GM18861 (cell line): ENCODE results near the gene WDR27.
A peak's percentile ranks its signal among the peaks of the same experiment; 100 is the strongest.

Experiments
- ATAC-seq: cut with Tn5 transposase; IDR thresholded peaks from one replicate; pipeline ENCODE4 v1.9.1; 2021; ENCODE audit not compliant: unreplicated experiment

The WDR27 gene

DNA sequence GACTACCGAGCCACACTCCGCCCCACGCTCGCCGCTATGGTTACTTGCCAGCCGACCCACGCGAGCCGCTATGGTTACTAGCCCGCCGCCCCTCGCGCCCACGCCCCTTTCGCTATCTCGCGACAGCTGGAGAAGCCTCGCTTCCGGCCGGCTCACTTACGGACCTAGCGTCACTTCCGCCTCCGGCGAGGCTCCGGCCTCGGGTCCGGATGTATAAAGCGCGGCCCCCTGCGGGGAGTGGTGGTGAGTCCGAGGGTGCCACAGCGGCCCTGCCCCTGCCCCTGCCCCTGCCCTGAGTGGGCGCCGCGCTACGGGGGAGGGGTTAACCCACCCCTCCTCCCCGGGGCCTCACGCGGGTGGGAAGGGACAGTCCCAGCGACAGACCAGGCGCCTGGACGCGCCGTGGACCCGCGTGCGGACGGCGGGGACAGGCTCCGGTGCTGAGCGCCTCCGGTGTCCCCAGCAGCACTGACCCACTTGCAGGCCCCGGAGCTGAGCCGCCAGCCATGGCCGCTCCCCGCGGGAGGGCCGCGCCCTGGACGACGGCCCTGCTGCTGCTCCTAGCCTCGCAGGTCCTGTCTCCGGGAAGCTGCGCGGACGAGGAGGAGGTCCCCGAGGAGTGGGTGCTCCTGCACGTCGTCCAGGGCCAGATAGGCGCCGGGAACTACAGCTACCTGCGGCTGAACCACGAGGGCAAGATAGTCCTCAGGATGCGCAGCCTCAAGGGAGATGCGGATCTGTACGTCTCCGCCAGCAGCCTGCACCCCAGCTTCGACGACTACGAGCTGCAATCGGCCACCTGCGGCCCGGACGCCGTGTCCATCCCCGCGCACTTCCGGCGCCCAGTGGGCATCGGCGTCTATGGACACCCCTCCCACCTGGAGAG, at the start of gene WDR27, which contains the start of gene C6orf120:
TSS of gene WDR27 (minus strand) at position 76 of the 886 bp plus-strand sequence. CDS start 13,024 bp downstream, outside the sequence.
TSS of gene C6orf120 (plus strand) at position 173 of the 886 bp plus-strand sequence. CDS start at position 507, 334 bp downstream.
- peak; percentile 92 for ATAC-seq

DNA sequence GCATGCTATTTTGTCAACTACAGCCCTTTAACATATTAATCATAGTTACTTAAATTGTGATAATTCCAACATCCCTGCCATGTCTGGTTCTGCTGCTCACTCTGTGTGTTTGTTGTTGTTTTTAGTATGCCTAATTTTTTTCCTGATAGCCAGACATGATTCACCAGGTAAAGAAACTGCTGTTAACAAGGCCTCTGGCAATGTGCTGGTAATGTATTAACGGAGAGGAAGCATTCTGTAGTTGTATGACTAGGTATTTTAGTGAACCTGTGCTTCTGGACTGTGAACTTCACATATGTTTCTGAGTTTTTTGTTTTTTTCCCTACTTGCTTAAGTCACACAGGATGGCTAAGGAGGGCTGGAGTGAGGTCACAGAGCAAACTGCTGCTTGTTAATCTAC, 44.7 kb upstream of the WDR27 start:
- ATAC-seq, result no peak

DNA sequence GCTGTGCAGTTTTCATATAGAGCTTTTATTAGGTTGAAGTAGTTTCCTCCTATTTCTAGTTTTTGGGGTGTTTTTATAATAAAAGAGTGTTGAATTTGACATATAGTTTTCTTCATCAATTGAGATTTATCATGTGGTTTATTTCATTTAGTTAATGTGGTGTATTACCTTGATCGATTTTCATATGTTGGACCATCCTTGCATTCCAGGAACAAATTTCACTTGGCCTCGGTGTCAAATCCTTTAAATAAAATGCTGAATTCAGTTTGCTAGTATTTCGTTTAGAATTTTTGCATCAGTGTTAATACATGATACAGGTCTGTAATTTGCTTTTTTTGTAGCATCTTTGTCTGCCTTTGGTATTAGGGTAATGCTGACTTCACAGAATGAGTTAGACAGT, 43.6 kb upstream of the WDR27 start:
- ATAC-seq, result no peak

GRCh38 chr6:169741344-169741743, 39.5 kb upstream of the WDR27 start:
- ATAC-seq, result no peak

GRCh38 chr6:169738976-169739529, 37.2 kb upstream of the WDR27 start:
- ATAC-seq, result no peak

DNA sequence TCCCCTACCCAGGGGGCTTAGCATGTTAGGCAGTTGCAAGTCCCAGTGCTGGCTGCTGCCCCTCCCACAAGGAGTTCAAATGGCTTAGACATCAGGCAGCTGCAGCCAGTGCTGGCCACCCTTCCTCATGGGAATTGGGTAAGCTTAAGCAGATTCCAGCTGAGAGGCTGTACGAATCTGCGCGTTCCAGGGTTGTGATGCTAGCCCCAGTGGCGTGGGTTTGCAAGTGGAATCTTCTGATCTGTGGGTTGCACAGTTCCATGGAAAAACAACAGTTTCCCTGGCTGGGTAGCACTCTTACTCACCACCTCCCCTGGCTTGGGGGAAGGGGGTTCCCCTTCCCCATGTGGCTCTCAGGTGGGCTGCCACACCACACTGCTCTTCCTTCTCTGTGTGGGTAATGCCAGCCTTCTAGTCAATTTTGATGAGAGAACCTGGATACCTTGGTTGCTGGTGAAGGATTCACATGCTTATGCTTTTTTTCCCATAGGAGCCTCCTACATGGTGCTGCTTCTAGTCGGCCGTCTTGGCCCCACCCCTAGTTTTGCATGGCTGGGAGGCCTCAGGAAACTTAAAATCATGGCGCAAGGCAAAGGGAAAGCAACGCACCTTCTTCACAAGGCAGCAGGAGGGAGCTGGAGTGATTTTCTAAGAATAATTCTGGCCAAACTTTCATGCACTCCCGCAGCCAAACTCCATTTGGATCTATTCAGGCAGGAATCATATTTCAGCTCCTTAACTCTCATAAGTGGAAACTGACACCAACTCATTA, 36.6 kb upstream of the WDR27 start:
- no peak for ATAC-seq

DNA sequence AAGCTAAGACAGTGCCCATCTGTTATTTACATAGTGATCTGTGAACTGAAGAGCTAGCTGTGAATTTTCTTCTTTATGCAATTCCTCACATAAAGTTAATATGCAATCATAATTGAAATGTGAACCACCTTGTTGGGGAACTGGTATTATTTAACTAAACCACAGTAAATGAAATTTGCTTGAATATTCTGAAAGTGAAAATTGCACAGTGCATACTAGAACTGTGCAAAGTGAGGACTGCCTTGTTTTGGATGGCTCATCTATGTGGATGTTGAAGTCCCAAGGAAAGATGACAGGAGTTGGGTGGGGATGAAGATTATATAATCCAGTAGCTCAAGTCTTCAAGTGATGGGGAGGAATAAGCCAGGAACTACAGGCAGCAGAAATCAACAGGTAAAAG, 28.1 kb upstream of the WDR27 start:
- ATAC-seq, result no peak

- ATAC-seq, result no peak
These were observed 25.1 kb upstream of the WDR27 start for GRCh38 chr6:169726963-169727362.

DNA sequence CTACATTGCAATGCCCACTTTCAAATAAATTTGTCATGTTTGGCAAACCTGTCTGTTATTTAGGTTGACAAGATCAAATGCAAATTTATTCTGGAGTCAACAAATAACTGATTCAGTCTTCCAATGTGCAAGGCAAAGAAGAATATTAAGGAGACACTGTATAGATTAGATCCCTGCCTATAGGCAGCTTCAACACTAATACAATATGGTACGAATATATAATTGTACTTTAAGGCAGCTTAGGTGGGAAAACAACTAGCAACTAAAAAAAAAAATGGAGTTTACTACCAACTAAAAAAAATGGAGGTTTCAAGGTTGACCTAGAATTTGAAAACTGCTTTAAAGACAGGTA, 24.2 kb upstream of the WDR27 start:
- ATAC-seq, result no peak

DNA sequence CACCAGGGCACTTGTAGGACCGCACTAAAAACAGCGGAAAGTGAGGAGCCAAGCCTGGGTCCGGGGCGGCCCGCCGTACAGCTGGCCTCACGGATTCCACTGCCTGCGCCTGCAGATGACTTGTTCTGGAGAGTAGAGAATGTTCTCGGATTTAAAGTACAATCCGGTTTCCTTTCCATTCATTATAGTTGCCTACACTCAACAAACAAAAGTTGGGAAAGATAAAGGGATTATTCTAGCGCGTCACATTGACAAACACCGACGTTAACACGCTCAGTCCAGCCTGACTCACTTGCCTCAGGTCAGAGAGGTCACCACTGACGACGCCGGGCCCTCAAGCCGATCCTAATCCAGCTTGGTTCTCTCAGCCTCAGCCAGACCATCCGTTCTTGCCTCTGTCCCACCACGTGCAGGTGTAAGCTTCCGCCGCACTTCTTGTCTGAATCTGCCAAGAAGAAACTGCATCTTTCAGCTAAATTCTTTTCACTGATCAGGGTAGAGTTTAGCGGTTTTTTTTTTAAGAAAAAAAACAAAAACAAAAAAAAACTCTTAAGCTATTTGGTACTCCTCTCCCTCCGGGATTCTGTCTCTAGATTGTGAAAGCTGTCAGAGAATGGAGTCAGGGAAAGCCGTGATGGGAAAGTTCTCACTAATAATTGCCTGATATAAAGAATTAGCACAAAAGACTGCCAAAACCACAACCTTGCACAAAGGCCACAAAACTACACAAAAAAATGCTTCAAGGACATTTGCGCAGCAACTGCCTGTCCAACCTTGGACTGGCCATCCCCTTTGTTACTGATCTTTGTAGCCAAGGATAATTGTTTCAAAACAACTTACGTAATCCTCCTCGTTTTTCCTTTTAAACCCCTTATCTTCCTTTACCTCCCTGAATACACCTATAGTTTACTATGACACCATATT, 23.6 kb upstream of the WDR27 start:
- ATAC-seq, result no peak

DNA sequence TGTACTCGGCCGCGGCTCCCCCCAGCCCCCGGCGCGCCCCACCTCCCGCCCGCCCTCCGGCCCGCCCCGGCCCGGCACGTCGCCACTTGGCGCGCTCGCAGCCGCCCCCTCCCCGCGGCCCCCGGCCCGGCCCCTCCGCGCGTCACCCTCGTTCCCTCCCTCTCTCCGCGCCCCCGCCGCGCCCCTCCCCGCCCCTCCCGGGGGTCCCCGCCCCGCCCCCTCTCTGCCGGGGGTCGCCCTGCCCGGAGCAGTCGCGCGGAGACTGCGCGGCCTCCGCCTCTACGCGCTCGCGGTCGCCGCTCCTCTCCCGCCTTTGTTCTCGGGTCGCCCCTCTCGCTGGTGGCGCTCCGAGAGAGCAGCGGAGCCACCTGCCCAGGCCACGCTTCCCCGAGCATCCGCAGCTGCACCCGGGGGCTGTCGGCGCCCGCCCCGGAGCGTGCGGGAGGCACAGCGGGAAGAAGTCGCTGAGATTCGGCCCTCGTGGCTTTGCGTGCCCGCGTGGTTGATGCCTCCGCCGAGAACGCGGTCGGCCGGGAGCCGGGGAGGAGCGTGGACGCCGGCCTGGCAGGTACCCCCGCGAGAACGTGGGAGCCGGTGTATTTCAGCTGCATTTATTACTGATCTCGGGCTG, 22.8 kb upstream of the WDR27 start, which contains the start of gene PHF10:
TSS of gene PHF10 (minus strand) at position 7 of the 631 bp plus-strand sequence. CDS start 569 bp downstream, outside the sequence.
- peak; percentile 31 for ATAC-seq

DNA sequence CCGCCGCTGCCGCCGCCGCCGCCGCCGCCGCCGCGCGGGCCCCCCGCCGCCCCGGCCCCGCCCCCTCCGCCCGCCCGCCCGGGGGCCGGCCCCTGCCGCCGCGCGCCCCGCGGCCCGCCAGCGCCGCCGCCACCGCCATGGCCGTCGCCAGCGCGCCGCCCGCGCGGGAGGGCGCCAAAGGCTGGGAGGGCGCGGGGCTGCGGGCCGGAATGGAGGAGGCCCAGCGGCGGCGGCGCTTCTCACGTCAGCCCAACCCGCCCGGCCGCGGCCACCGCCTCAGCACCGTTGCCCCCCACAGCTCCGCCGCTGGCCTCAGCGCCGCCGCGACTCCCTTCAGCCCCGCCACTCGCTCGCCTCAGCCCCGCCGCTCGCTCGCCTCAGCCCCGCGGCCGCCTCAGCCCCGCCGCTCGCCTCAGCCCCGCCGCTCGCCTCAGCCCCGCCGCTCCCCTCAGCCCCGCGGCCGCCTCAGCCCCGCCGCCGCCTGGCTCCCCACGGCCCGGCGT, 22.2 kb upstream of the WDR27 start:
- peak; percentile 22 for ATAC-seq

- peak; percentile 25 for ATAC-seq
These were observed 21.5 kb upstream of the WDR27 start for GRCh38 chr6:169723200-169723909.

GRCh38 chr6:169722362-169723199, 20.8 kb upstream of the WDR27 start:
- ATAC-seq, result peak; percentile 25

GRCh38 chr6:169720207-169720855, 18.5 kb upstream of the WDR27 start:
- no peak for ATAC-seq

- ATAC-seq, result no peak
These were observed 17.3 kb upstream of the WDR27 start for GRCh38 chr6:169719117-169719516.

GRCh38 chr6:169714595-169714994, 12.8 kb upstream of the WDR27 start:
- ATAC-seq, result no peak

GRCh38 chr6:169714178-169714577, 12.3 kb upstream of the WDR27 start:
- ATAC-seq, result no peak
